ENCODE measurements around the gene ARID4A. TPM values are rescaled to one million over a fixed set of nuclear protein-coding genes. Genes with fewer than 3 reads are reported as not detected.
"Not testable (repeated sequence)": the region's sequence is repeated elsewhere in the genome, so short reads cannot be mapped to it uniquely, and the experiment has no call there.

Gene ARID4A
- total RNA-seq, 3 donors from 2014 or later: 26.3 to 34.6 (median 30.5) TPM

DNA sequence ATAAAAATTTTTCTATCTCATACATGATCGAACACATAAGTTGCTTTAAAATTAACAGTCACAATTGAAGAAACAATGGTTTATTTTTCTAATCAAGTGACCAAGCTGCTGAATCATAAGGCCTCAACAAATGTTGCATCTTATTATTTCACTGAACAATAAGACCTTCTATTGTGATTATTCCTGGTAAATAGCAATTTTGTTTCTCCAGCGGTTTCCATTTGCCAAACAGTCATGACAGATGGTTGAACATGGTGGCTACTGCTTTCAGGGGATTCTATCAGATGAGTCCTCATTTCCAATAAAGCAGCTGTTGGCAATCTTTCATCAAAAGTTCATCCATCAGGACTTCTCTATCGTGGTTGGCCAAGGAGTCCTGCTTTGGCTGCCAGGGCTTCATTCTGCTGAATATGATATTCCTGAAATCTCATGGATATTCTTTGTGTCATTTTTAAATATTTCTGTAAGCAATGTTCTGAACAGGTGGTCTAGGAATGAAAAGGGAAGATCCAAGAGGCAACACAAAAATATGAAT, 110.4 kb downstream of the ARID4A start:
- H3K4me1 ChIP-seq (ENCODE audit: low read depth): no peaks in the 10 kb centered on the region
- intact Hi-C loops (cut with DNase I, micrococcal nuclease): no loop called here
- ATAC-seq (no peak), DNase-seq (no peak)
- H3K4me3 ChIP-seq: no peak overlapping the region
- no peaks in the 10 kb centered on the region for H3K9me3 ChIP-seq
- TF ChIP-seq, protein P1, sequence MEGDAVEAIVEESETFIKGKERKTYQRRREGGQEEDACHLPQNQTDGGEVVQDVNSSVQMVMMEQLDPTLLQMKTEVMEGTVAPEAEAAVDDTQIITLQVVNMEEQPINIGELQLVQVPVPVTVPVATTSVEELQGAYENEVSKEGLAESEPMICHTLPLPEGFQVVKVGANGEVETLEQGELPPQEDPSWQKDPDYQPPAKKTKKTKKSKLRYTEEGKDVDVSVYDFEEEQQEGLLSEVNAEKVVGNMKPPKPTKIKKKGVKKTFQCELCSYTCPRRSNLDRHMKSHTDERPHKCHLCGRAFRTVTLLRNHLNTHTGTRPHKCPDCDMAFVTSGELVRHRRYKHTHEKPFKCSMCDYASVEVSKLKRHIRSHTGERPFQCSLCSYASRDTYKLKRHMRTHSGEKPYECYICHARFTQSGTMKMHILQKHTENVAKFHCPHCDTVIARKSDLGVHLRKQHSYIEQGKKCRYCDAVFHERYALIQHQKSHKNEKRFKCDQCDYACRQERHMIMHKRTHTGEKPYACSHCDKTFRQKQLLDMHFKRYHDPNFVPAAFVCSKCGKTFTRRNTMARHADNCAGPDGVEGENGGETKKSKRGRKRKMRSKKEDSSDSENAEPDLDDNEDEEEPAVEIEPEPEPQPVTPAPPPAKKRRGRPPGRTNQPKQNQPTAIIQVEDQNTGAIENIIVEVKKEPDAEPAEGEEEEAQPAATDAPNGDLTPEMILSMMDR (IDR thresholded peaks at IDR 0.05): no peak
- H3K36me3 ChIP-seq (ENCODE audit: low read depth): no peaks in the 10 kb centered on the region

DNA sequence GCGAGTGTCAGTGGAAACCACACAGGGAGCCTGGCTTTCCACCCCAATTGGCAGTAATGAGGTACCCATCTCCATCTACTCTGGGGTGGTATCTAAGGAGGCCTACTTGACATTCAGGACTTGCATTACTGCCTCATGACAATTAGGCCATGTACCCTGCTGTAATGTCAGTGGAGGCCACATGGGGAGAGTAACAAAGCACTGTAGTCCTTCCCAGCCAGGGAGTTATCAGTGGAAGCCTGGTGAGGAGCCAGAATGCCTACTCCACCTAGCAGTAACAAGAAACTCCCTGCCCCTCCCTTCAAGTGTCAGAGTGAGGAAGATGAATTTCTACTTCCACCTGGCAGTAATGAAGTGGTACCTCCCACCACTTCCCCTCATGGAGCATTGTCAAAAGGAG, 116.5 kb downstream of the ARID4A start:
- intact Hi-C loops (cut with DNase I, micrococcal nuclease): no loop called here
- Histone ChIP-seq H3K9me3 (no peaks in the 10 kb centered on the region), H3K36me3 (ENCODE audit: low read depth) (no peaks in the 10 kb centered on the region), H3K4me1 (ENCODE audit: low read depth) (no peaks in the 10 kb centered on the region), H3K4me3 (no peak overlapping the region)
- DNase-seq (no peak), ATAC-seq (peak; percentile 54)
- TF ChIP-seq, protein P1 (IDR thresholded peaks at IDR 0.05): no peak

DNA sequence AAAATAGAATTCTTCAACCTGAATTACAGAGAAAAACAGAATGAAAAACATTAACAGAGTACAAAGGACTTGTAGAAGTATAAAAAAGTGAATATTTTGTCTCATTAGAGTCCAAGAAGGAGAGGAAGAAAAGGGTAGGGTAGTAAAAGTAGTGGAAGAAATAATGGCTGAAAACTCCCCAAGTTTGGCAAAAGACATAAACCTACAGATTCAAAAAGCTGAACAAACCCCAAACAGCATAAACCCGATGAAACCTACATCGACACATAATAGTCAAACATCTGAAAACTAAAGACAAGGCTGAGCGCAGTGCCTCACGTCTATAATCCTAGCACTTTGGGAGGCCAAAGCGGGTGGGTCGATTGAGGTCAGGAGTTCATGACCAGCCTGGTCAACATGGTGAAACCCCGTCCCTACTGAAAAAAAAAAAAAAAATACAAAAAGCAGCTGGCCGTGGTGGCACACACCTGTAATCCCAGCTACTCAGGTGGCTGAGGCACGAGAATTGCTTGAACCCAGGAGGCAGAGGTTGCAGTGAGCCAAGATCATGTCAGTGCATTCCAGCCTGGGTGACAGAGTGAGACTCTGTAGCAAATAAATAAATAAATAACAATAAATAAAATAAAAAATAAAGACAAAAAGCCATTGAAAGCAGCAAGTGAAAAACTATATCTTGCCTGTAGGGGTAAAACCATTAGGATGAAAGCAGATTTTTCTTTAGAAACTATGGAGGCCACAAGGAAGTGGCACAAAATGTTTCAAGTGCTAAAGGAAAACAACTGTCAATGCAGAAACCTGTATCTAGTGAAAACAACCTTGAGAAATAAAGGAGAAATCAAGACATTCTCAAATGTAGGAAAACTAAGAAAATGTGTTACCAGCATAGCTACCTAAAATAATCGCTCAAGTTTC, 117.5 kb downstream of the ARID4A start:
- ATAC-seq (no peak), DNase-seq (no peak)
- Histone ChIP-seq H3K36me3 (ENCODE audit: low read depth) (no peaks in the 10 kb centered on the region), H3K9me3 (no peaks in the 10 kb centered on the region), H3K4me3 (no peak overlapping the region), H3K4me1 (ENCODE audit: low read depth) (no peaks in the 10 kb centered on the region)
- TF ChIP-seq, protein P1 (IDR thresholded peaks at IDR 0.05): no peak
- intact Hi-C loops (cut with DNase I, micrococcal nuclease): no loop called here

GRCh38 chr14:58416934-58417333, 118.6 kb downstream of the ARID4A start:
- H3K36me3 ChIP-seq (ENCODE audit: low read depth); intact Hi-C loops (cut with DNase I, micrococcal nuclease); DNase-seq; H3K4me1 ChIP-seq (ENCODE audit: low read depth); ATAC-seq; H3K9me3 ChIP-seq; H3K4me3 ChIP-seq: not testable (repeated sequence)

Other genes with a start within 250 kb of the ARID4A start
- gene ARMH4, start 146.3 kb upstream of the ARID4A start, total RNA-seq: 1 to 10 TPM; 1.3 to 6.9 (median 3.5) TPM
- 10 to 100 TPM; 53.1 to 56.5 (median 54.1) TPM for gene ACTR10, start 98.4 kb upstream of the ARID4A start, total RNA-seq
- gene PSMA3, start 53.7 kb upstream of the ARID4A start, total RNA-seq: 100 to 1,000 TPM in 2 of 3 donors, 10 to 100 TPM in 1; 93.2 to 124 (median 105) TPM
- 1 to 10 TPM in 1 of 3 donors, not detected in 2; 1.0 TPM for gene TOMM20L, start 97.4 kb downstream of the ARID4A start, total RNA-seq
- gene TIMM9, start 129.0 kb downstream of the ARID4A start, total RNA-seq: 10 to 100 TPM; 18.5 to 35.6 (median 22.2) TPM
- 10 to 100 TPM; 15.1 to 17.4 (median 17.4) TPM for gene KIAA0586, start 129.2 kb downstream of the ARID4A start, total RNA-seq

Measured in mucosa of descending colon (tissue), 3 donors.